ENCODE results near the gene ATXN1.
A peak's percentile ranks its signal among the peaks of the same experiment; 100 is the strongest.

Gene ATXN1

DNA sequence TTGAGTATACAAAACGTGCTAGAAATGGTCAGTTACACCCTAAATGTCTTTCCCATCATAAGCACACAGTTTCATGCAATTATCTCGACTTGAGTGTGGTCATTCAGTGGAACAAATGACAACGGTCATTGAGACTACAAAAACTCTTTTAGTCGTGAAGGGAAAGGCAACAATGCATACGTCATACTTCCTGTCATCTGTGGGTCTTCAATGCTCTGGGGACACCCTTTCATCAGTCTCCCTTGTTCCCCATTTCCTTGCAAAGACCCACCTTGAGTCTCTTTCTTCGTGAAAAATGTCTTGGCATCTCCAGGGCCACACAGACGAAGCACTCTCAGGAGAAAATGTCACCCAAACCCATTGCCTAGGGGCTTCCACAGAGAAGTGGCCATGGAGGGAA lies 284.4 kb downstream of the ATXN1 start:
- peaks cover 25% of the 10 kb centered on the region for H3K4me1 Mint-ChIP-seq
- H3K9me3 Mint-ChIP-seq: peaks cover 21% of the 10 kb centered on the region

DNA sequence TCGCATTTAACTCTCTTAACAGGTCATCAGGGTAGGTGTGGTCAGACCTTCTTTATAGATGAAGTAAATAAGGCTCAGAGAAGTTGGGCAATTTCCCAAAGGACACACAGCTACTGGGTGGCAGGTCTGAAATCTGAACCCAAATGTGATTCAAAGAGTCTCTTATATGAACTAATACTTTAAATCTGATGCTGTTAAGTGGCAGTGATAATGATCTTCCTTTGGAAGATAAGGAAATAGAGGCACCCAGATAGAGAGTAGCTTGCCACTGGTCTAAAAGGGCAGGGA lies 285.8 kb downstream of the ATXN1 start:
- Mint-ChIP-seq H3K36me3 (ENCODE audit: low read depth) (peaks cover 12% of the 10 kb centered on the region), H3K4me1 (peaks cover 38% of the 10 kb centered on the region), H3K9me3 (peaks cover 17% of the 10 kb centered on the region), H3K4me3 (no peak overlapping the region), H3K27ac (no peak overlapping the region), H3K27me3 (ENCODE audit: low read depth, poor library complexity) (no peaks in the 10 kb centered on the region)
- DNase-seq: no peak
- TF ChIP-seq, protein P1, sequence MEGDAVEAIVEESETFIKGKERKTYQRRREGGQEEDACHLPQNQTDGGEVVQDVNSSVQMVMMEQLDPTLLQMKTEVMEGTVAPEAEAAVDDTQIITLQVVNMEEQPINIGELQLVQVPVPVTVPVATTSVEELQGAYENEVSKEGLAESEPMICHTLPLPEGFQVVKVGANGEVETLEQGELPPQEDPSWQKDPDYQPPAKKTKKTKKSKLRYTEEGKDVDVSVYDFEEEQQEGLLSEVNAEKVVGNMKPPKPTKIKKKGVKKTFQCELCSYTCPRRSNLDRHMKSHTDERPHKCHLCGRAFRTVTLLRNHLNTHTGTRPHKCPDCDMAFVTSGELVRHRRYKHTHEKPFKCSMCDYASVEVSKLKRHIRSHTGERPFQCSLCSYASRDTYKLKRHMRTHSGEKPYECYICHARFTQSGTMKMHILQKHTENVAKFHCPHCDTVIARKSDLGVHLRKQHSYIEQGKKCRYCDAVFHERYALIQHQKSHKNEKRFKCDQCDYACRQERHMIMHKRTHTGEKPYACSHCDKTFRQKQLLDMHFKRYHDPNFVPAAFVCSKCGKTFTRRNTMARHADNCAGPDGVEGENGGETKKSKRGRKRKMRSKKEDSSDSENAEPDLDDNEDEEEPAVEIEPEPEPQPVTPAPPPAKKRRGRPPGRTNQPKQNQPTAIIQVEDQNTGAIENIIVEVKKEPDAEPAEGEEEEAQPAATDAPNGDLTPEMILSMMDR (IDR thresholded peaks at IDR 0.05): no peak

More for the DNA sequence above, 284.4 kb downstream of the ATXN1 start:
- DNase-seq: no peak
- TF ChIP-seq, protein P1 (IDR thresholded peaks at IDR 0.05): no peak
- Mint-ChIP-seq H3K27me3 (ENCODE audit: low read depth, poor library complexity) (no peaks in the 10 kb centered on the region), H3K4me3 (no peak overlapping the region), H3K27ac (peak overlapping the region; percentile 80), H3K36me3 (ENCODE audit: low read depth) (peaks cover 20% of the 10 kb centered on the region)

- TF ChIP-seq, protein P1 (IDR thresholded peaks at IDR 0.05): no peak
Observed at GRCh38 chr6:16474772-16475493, 286.3 kb downstream of the ATXN1 start.

GRCh38 chr6:16473908-16474771 lies 287.1 kb downstream of the ATXN1 start:
- Mint-ChIP-seq H3K36me3 (ENCODE audit: low read depth) (peaks cover 12% of the 10 kb centered on the region), H3K9me3 (peaks cover 17% of the 10 kb centered on the region), H3K4me1 (peaks cover 38% of the 10 kb centered on the region), H3K27me3 (ENCODE audit: low read depth, poor library complexity) (peaks cover 3% of the 10 kb centered on the region), H3K4me3 (no peak overlapping the region), H3K27ac (no peak overlapping the region)
- TF ChIP-seq, protein P1 (IDR thresholded peaks at IDR 0.05): no peak
- no peak for DNase-seq

More at GRCh38 chr6:16474772-16475493, 286.3 kb downstream of the ATXN1 start:
- Mint-ChIP-seq H3K27me3 (ENCODE audit: low read depth, poor library complexity) (no peaks in the 10 kb centered on the region), H3K4me3 (no peak overlapping the region), H3K27ac (no peak overlapping the region), H3K9me3 (peaks cover 17% of the 10 kb centered on the region), H3K4me1 (peaks cover 38% of the 10 kb centered on the region), H3K36me3 (ENCODE audit: low read depth) (peaks cover 12% of the 10 kb centered on the region)
- no peak for DNase-seq

GRCh38 chr6:16473184-16473907 lies 287.9 kb downstream of the ATXN1 start:
- H3K4me3 Mint-ChIP-seq: no peak overlapping the region
- peaks cover 3% of the 10 kb centered on the region for H3K27me3 Mint-ChIP-seq (ENCODE audit: low read depth, poor library complexity)
- H3K9me3 Mint-ChIP-seq: peaks cover 17% of the 10 kb centered on the region
- no peak for DNase-seq
- H3K4me1 Mint-ChIP-seq: peaks cover 38% of the 10 kb centered on the region
- H3K36me3 Mint-ChIP-seq (ENCODE audit: low read depth): peaks cover 12% of the 10 kb centered on the region
- H3K27ac Mint-ChIP-seq: no peak overlapping the region
- TF ChIP-seq, protein P1 (IDR thresholded peaks at IDR 0.05): no peak
